Mucosa of stomach (tissue), 1 donor: ENCODE data around the gene CLIP2.
"Not testable (repeated sequence)": the region's sequence is repeated elsewhere in the genome, so short reads cannot be mapped to it uniquely, and the experiment has no call there.

Experiments used
- H3K27me3 ChIP-seq: one replicate; pipeline ENCODE4 v1.7.0; 2013; ENCODE audit warnings: mild to moderate bottlenecking, low read length; ENCODE audit not compliant: control insufficient read depth, insufficient read depth
- H3K36me3 ChIP-seq: one replicate; pipeline ENCODE4 v1.7.0; 2013; ENCODE audit warnings: low read length; ENCODE audit not compliant: control insufficient read depth, insufficient read depth
- H3K4me1 ChIP-seq: one replicate; pipeline ENCODE4 v1.7.0; 2013; ENCODE audit warnings: mild to moderate bottlenecking, low read length; ENCODE audit not compliant: control insufficient read depth, insufficient read depth
- H3K4me3 ChIP-seq: one replicate; pipeline ENCODE4 v1.7.0; 2013; ENCODE audit warnings: low read length
- H3K9ac ChIP-seq: one replicate; pipeline ENCODE4 v1.7.0; 2013; ENCODE audit warnings: mild to moderate bottlenecking, low read length, moderate library complexity
- H3K9me3 ChIP-seq: one replicate; pipeline ENCODE4 v1.7.0; 2013; ENCODE audit warnings: mild to moderate bottlenecking, low read length, moderate library complexity; ENCODE audit not compliant: control insufficient read depth
- donor health status: Pancreatic carcinoma.

Gene CLIP2

GRCh38 chr7:74407958-74408357 lies 118.8 kb downstream of the CLIP2 start:
- Histone ChIP-seq H3K36me3 (peaks cover 6% of the 10 kb centered on the region), H3K27me3 (no peaks in the 10 kb centered on the region), H3K4me1 (no peaks in the 10 kb centered on the region), H3K9ac (no peak overlapping the region), H3K4me3 (no peak overlapping the region), H3K9me3 (no peaks in the 10 kb centered on the region)

DNA sequence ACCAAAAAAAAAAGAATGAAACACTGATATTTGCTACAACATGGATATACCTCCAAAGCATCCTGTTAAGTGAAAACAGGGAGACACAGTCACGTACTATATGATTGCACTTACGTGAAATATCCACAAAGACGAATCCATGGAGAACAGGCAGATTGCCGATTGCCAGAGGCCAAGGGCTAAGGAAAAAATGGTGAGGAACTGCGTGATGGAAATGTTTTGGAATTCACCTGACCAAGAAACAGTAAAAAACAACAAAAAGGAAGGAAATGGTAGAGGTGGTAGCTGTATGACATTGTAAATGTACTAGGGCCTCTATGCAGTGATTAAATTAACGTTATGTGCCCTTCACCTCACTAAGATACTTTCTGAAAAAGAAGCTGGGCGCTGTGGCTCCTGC lies 120.4 kb downstream of the CLIP2 start:
- H3K9me3 ChIP-seq = no peaks in the 10 kb centered on the region
- H3K9ac ChIP-seq = no peak overlapping the region
- peaks cover 3% of the 10 kb centered on the region for H3K36me3 ChIP-seq
- H3K4me1 ChIP-seq = no peaks in the 10 kb centered on the region
- H3K27me3 ChIP-seq = no peaks in the 10 kb centered on the region
- no peak overlapping the region for H3K4me3 ChIP-seq

DNA sequence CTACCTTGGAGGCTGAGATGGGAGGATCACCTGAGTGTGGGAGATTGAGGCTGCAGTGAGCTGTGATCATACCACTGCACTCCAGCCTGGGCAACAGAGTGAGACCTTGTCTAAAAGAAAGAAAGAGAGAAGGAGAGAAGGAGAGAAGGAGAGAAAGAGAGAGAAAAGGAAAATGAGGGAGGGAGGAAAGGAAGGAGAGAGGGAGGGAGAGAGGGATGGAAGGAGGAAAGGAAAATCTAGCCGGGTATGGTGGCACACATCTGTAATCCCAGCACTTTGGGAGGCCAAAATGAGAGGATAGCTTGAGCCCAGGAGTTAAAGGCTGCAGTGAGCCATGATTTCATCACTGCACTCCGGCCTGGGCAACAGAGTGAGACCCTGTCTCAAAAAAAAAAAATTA lies 121.6 kb downstream of the CLIP2 start:
- H3K4me1 ChIP-seq = no peaks in the 10 kb centered on the region
- no peaks in the 10 kb centered on the region for H3K36me3 ChIP-seq
- no peak overlapping the region for H3K4me3 ChIP-seq
- no peaks in the 10 kb centered on the region for H3K9me3 ChIP-seq
- no peaks in the 10 kb centered on the region for H3K27me3 ChIP-seq
- no peak overlapping the region for H3K9ac ChIP-seq

- not testable (repeated sequence) for H3K27me3 ChIP-seq, H3K4me3 ChIP-seq, H3K36me3 ChIP-seq, H3K4me1 ChIP-seq, H3K9ac ChIP-seq, H3K9me3 ChIP-seq
Measured at GRCh38 chr7:74411571-74411970, 122.4 kb downstream of the CLIP2 start.

DNA sequence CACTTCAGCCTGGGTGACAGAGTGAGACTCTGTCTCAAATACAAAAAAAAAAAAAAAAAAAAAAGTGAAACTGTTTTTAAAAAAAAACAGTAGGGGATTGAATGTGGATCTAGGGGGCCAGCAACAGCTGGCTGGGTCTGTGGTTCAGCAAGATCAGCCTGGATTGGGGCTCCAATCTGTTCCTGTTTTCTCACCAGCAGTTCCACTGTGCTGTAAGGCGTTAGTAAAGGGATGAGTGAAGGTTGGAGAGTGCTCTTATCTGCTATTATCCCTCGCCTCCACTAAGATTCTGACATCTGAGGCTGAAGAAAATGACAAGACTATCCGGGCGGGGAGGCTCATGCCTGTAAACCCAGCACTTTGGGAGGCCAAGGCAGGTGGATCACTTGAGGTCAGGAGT lies 122.8 kb downstream of the CLIP2 start:
- no peaks in the 10 kb centered on the region for H3K36me3 ChIP-seq
- no peaks in the 10 kb centered on the region for H3K4me1 ChIP-seq
- no peak overlapping the region for H3K4me3 ChIP-seq
- no peaks in the 10 kb centered on the region for H3K9me3 ChIP-seq
- no peak overlapping the region for H3K9ac ChIP-seq
- H3K27me3 ChIP-seq = no peaks in the 10 kb centered on the region

DNA sequence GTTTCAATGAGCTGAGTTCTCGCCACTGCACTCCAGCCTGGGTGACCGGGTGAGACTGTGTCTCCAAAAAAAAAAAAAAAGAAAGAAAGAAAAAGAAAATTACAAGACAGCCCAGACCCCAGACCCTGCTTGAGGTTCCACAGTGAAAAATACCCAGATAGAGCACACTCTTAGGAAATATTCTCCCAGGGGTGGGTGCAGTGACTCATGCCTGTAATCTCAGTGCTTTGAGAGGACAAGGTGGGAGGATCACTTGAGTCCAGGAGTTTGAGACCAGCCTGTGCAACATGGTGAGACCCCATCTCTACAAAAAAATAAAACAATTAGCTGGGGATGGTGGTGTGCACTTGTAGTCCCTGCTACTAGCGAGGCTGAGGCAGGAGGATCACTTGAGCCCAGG lies 123.4 kb downstream of the CLIP2 start:
- no peaks in the 10 kb centered on the region for H3K27me3 ChIP-seq
- no peak overlapping the region for H3K4me3 ChIP-seq
- H3K9ac ChIP-seq = no peak overlapping the region
- no peaks in the 10 kb centered on the region for H3K9me3 ChIP-seq
- H3K4me1 ChIP-seq = peaks cover 5% of the 10 kb centered on the region
- H3K36me3 ChIP-seq = no peaks in the 10 kb centered on the region

GRCh38 chr7:74414595-74415333 lies 125.6 kb downstream of the CLIP2 start:
- not testable (repeated sequence) for H3K4me1 ChIP-seq, H3K9me3 ChIP-seq, H3K9ac ChIP-seq, H3K4me3 ChIP-seq, H3K36me3 ChIP-seq, H3K27me3 ChIP-seq

DNA sequence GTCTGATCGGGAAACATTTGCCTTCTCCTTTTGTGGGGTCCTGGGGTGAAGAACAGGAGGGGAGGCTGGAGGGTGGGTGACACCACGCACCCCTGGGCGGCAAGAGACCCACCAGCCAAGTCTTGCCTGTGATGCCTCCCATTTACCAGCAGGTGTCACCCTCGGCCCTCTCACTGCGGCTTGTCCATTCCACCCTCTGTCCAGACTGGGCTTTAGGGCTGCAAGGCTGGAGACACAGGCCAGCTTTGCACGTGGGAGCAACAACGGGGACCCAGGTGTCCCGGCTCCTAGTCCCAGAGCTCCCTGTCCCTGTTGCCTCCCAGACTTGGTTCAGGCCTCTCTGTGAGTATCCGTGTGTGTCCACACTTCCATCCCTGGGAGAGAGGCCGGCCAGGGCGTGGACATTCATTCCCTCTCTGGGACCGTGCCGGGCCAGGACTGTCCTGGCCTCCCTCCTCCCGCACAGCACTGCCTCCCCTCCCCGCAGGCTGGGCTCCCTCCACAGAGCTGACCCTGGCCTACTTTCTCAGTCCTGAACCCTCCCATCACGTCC lies 128.3 kb downstream of the CLIP2 start:
- Histone ChIP-seq H3K4me3 (no peak overlapping the region), H3K9ac (peak overlapping the region; percentile 40), H3K36me3 (no peaks in the 10 kb centered on the region), H3K27me3 (no peaks in the 10 kb centered on the region), H3K4me1 (peaks cover 7% of the 10 kb centered on the region), H3K9me3 (no peaks in the 10 kb centered on the region)

- H3K4me1 ChIP-seq = peaks cover 7% of the 10 kb centered on the region
- H3K9ac ChIP-seq = no peak overlapping the region
- H3K36me3 ChIP-seq = no peaks in the 10 kb centered on the region
- no peaks in the 10 kb centered on the region for H3K9me3 ChIP-seq
- no peaks in the 10 kb centered on the region for H3K27me3 ChIP-seq
- H3K4me3 ChIP-seq = no peak overlapping the region
Measured at GRCh38 chr7:74418076-74418475, 128.9 kb downstream of the CLIP2 start.

DNA sequence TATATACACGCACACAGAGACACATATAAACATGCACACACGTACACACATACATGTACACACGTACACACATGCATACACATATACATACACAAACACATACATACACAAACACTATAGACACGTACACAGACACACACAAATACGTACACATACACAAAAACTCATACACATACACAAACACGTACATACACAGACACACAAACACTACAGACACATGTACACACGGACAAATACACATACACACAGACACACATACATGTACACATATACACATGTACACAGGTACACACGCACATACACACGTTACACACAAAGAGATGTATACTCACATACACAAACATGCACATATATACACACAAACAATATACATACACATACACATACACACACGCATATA lies 129.3 kb downstream of the CLIP2 start:
- Histone ChIP-seq H3K4me3 (no peak overlapping the region), H3K4me1 (peaks cover 7% of the 10 kb centered on the region), H3K36me3 (no peaks in the 10 kb centered on the region), H3K27me3 (no peaks in the 10 kb centered on the region), H3K9ac (no peak overlapping the region), H3K9me3 (no peaks in the 10 kb centered on the region)

GRCh38 chr7:74419232-74419631 lies 130.0 kb downstream of the CLIP2 start:
- not testable (repeated sequence) for H3K27me3 ChIP-seq, H3K9me3 ChIP-seq, H3K4me1 ChIP-seq, H3K9ac ChIP-seq, H3K4me3 ChIP-seq, H3K36me3 ChIP-seq

DNA sequence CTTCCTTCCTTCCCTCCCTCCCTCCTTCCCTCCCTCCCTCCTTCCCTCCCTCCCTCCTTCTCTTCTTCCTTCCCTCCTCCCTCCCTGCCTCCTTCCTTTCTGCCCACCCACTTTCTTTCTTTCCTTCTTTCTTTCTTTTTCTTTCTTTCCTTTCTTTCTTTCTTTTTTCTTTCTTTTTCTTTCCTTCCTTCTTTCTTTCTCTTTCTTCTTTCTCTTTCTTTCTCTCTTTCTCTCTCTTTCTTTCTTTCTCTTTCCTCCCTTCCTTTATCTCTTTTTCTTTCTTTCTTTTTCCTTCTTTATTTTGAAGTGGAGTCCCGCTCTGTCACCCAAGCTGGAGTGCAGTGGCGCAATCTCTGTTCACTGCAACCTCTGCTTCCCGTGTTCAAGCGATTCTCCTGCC lies 130.8 kb downstream of the CLIP2 start:
- H3K36me3 ChIP-seq = no peaks in the 10 kb centered on the region
- peaks cover 7% of the 10 kb centered on the region for H3K4me1 ChIP-seq
- H3K4me3 ChIP-seq = no peak overlapping the region
- H3K27me3 ChIP-seq = no peaks in the 10 kb centered on the region
- no peak overlapping the region for H3K9ac ChIP-seq
- H3K9me3 ChIP-seq = no peaks in the 10 kb centered on the region
